ENCODE measurements around the gene KMT2E. TPM values are rescaled to one million over a fixed set of nuclear protein-coding genes. Genes with fewer than 3 reads are reported as not detected.

Gene KMT2E
- total RNA-seq, 4 donors from 2014 or later: 93.9 to 208 (median 118) TPM

GRCh38 chr7:105149827-105150226 lies 135.8 kb downstream of the KMT2E start:
- DNase-seq (ENCODE audit: low spot score in 2 of 2): no peak

GRCh38 chr7:105151152-105151551 lies 137.1 kb downstream of the KMT2E start:
- H3K4me1 ChIP-seq: no peaks in the 10 kb centered on the region
- no peaks in the 10 kb centered on the region for H3K36me3 ChIP-seq
- no peak overlapping the region for H3K27ac ChIP-seq
- no peaks in the 10 kb centered on the region for H3K9me3 ChIP-seq
- no peak for TF ChIP-seq EP300 (IDR thresholded peaks at IDR 0.05)
- H3K27me3 ChIP-seq: no peaks in the 10 kb centered on the region
- WGBS: 71% methylated on average over 3 of the region's 3 CpGs
- DNase-seq (ENCODE audit: low spot score in 2 of 2): no peak
- no peak overlapping the region for H3K4me3 ChIP-seq

More at GRCh38 chr7:105149827-105150226, 135.8 kb downstream of the KMT2E start:
- no peak overlapping the region for H3K4me3 ChIP-seq
- TF ChIP-seq POLR2AphosphoS5 (IDR thresholded peaks at IDR 0.05) (no peak), POLR2A (IDR thresholded peaks at IDR 0.05) (no peak), CTCF (IDR thresholded peaks at IDR 0.05) (no peak), EP300 (IDR thresholded peaks at IDR 0.05) (no peak)
- no peaks in the 10 kb centered on the region for H3K4me1 ChIP-seq
- H3K9me3 ChIP-seq: no peaks in the 10 kb centered on the region
- H3K36me3 ChIP-seq: peaks cover 6% of the 10 kb centered on the region
- H3K27me3 ChIP-seq: no peaks in the 10 kb centered on the region
- no peak overlapping the region for H3K27ac ChIP-seq
- WGBS: 52% methylated on average over 3 of the region's 3 CpGs

DNA sequence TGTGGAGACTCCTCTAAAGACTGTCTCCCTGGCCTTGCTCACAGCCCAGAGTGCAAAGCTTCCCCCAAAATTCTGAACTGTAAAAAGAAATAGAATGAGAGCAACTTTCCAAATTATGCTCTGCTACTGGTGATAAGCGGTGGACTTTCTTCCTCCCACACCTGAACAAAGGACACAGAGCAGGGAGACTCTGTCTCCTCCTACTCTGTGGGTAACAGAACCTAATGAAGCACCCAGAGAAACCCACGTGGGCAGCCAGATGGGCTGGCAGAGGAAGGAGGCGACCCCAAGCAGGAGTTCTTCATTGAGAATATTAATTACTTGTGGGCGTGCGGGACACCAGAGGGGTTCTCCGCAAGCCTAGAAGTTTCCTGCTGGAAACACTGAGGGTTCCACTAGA lies 139.5 kb downstream of the KMT2E start:
- no peak for DNase-seq (ENCODE audit: low spot score in 2 of 2)
- Histone ChIP-seq H3K36me3 (peaks cover 2% of the 10 kb centered on the region), H3K27me3 (no peaks in the 10 kb centered on the region), H3K9me3 (no peaks in the 10 kb centered on the region), H3K4me1 (no peaks in the 10 kb centered on the region), H3K4me3 (no peak overlapping the region), H3K27ac (no peak overlapping the region)
- WGBS: 93% methylated on average over 6 of the region's 6 CpGs
- TF ChIP-seq POLR2AphosphoS5 (IDR thresholded peaks at IDR 0.05) (no peak), POLR2A (IDR thresholded peaks at IDR 0.05) (no peak), CTCF (IDR thresholded peaks at IDR 0.05) (no peak), EP300 (IDR thresholded peaks at IDR 0.05) (no peak)

GRCh38 chr7:105154084-105154483 lies 140.1 kb downstream of the KMT2E start:
- Histone ChIP-seq H3K4me1 (no peaks in the 10 kb centered on the region), H3K36me3 (peaks cover 2% of the 10 kb centered on the region), H3K4me3 (no peak overlapping the region), H3K27ac (no peak overlapping the region), H3K9me3 (no peaks in the 10 kb centered on the region), H3K27me3 (no peaks in the 10 kb centered on the region)
- no peak for TF ChIP-seq POLR2A (IDR thresholded peaks at IDR 0.05)
- no peak for TF ChIP-seq CTCF (IDR thresholded peaks at IDR 0.05)
- no peak for TF ChIP-seq POLR2AphosphoS5 (IDR thresholded peaks at IDR 0.05)
- TF ChIP-seq EP300 (IDR thresholded peaks at IDR 0.05): no peak
- WGBS: 59% methylated on average over 2 of the region's 2 CpGs
- DNase-seq (ENCODE audit: low spot score in 2 of 2): no peak

DNA sequence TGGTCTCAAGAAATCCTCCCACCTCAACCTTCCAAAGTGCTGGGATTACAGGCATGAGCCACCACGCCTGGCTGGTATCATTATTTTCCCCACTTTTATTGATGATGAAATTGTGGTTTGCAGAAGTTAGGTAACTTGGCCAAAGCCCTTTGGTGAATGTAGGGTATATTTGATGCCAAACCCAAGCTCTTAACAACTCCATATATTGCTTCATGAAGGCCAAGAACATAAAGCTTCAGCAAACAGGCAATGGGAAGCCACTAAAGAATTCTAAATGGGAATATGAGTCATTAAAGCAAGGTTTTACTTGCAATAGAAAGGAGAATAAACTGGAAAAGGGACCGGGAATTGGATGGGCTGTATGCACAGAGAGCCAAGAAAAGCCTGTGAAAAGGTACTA lies 142.7 kb downstream of the KMT2E start:
- DNase-seq (ENCODE audit: low spot score in 2 of 2): no peak
- Histone ChIP-seq H3K36me3 (peaks cover 2% of the 10 kb centered on the region), H3K27me3 (no peaks in the 10 kb centered on the region), H3K4me1 (no peaks in the 10 kb centered on the region), H3K4me3 (no peak overlapping the region), H3K27ac (no peak overlapping the region), H3K9me3 (no peaks in the 10 kb centered on the region)
- WGBS: 80% methylated on average over 2 of the region's 2 CpGs
- TF ChIP-seq POLR2AphosphoS5 (IDR thresholded peaks at IDR 0.05) (no peak), POLR2A (IDR thresholded peaks at IDR 0.05) (no peak), EP300 (IDR thresholded peaks at IDR 0.05) (no peak), CTCF (IDR thresholded peaks at IDR 0.05) (no peak)

GRCh38 chr7:105157278-105157677 lies 143.3 kb downstream of the KMT2E start:
- Histone ChIP-seq H3K4me3 (no peak overlapping the region), H3K27ac (no peak overlapping the region)
- WGBS: 92% methylated on average over 3 of the region's 3 CpGs

More at GRCh38 chr7:105157278-105157677, 143.3 kb downstream of the KMT2E start:
- no peaks in the 10 kb centered on the region for H3K4me1 ChIP-seq
- no peak for DNase-seq (ENCODE audit: low spot score in 2 of 2)
- H3K36me3 ChIP-seq: peaks cover 2% of the 10 kb centered on the region
- no peaks in the 10 kb centered on the region for H3K27me3 ChIP-seq
- H3K9me3 ChIP-seq: no peaks in the 10 kb centered on the region
- TF ChIP-seq EP300 (IDR thresholded peaks at IDR 0.05): no peak
- no peak for TF ChIP-seq POLR2A (IDR thresholded peaks at IDR 0.05)
- no peak for TF ChIP-seq CTCF (IDR thresholded peaks at IDR 0.05)
- TF ChIP-seq POLR2AphosphoS5 (IDR thresholded peaks at IDR 0.05): no peak
